AG04450 (cell line): Measurements from ENCODE around the gene MPV17L2. TPM values are rescaled to one million over a fixed set of nuclear protein-coding genes. Genes with fewer than 3 reads are reported as not detected.
"Not testable (repeated sequence)": the region's sequence is repeated elsewhere in the genome, so short reads cannot be mapped to it uniquely, and the experiment has no call there.

Experiments used
- CTCF ChIA-PET: fragments of 300-600, 350-600 bp; formaldehyde crosslinking; extraction: SDS; loops from one replicate; lab custom pipeline; 2022; ENCODE audit warnings: antibody characterized with exemption, inconsistent platforms; lab: Charles Lee
- POLR2A ChIA-PET: fragments of 350-600 bp; formaldehyde crosslinking; extraction: SDS; loops from one replicate; lab custom pipeline; 2021; ENCODE audit warnings: antibody characterized with exemption, inconsistent platforms; lab: Yijun Ruan, JAX
- DNase-seq: peaks from one replicate; pipeline ENCODE4 v3.0.0-alpha.2; 2011; ENCODE audit warnings: low read depth, low spot score
- H3K27ac ChIP-seq: one replicate; pipeline ENCODE4 v1.5.1; 2012; ENCODE audit warnings: low read depth, low read length, control low read depth
- H3K27me3 ChIP-seq: one replicate; pipeline ENCODE4 v1.6.0; 2012; ENCODE audit warnings: low read length; ENCODE audit not compliant: control insufficient read depth, insufficient read depth
- H3K4me3 ChIP-seq: 2 replicates; pipeline ENCODE4 v1.5.1; 2011; ENCODE audit warnings: mild to moderate bottlenecking, low read depth, low read length, control low read depth
- H3K9me3 ChIP-seq: 2 replicates; pipeline ENCODE4 v1.5.1; 2012; ENCODE audit warnings: low read length; ENCODE audit not compliant: control insufficient read depth, insufficient read depth
- polyA plus RNA-seq: library from polyadenylated mRNA; depleted of rRNA; stranded (reverse); fragments of >200 nt; gene quantifications from 2 replicates; pipeline ENCODE4 v1.2.3, GENCODE V29; 2011
- TF ChIP-seq, protein P1 (sequence below): IDR thresholded peaks from 2 replicates; pipeline ENCODE4 v1.5.1; 2011; ENCODE audit warnings: low read depth, low read length, control low read depth, inconsistent platforms

The MPV17L2 gene
- polyA plus RNA-seq, 1 experiment = 8.2 TPM

DNA sequence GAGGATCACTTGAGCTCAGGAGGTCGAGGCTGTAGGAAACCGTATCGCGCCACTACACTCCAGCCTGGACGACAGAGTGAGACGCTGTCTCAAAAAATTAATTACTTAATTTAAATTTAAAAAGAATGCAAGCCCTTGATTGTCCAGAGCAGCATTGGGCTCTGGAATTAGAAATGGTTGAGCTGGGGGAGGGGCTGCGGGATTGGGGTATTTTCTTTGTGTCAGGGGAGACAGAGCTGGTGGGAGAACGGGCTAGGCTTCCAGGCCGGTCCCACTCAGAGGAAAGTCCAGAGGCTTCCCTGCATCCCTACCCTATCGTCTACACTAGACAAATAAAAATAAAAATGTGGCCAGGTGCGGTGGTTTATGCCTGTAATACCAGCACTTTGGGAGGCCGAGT is 13.0 kb downstream of the MPV17L2 start:
- DNase-seq = no peak
- Histone ChIP-seq H3K27ac (peak overlapping the region; percentile 100), H3K4me3 (peak overlapping the region; percentile 71), H3K27me3 (no peaks in the 10 kb centered on the region), H3K9me3 (no peaks in the 10 kb centered on the region; the same call in 1 of the 2 replicates)
- POLR2A ChIA-PET = interaction anchor here (1.3 to 3.6 kb wide), 3 partner anchors 13 to 86 kb away, joined by 3 to 30 read pairs (median 30); partner anchors contain the start of genes JUND and MPV17L2
- CTCF ChIA-PET = interaction anchor here (1.4 to 7.1 kb wide), 4 partner anchors 46 to 123 kb away, joined by 5 to 56 read pairs (median 8); no protein-coding TSS in a partner anchor
- TF ChIP-seq, protein P1, sequence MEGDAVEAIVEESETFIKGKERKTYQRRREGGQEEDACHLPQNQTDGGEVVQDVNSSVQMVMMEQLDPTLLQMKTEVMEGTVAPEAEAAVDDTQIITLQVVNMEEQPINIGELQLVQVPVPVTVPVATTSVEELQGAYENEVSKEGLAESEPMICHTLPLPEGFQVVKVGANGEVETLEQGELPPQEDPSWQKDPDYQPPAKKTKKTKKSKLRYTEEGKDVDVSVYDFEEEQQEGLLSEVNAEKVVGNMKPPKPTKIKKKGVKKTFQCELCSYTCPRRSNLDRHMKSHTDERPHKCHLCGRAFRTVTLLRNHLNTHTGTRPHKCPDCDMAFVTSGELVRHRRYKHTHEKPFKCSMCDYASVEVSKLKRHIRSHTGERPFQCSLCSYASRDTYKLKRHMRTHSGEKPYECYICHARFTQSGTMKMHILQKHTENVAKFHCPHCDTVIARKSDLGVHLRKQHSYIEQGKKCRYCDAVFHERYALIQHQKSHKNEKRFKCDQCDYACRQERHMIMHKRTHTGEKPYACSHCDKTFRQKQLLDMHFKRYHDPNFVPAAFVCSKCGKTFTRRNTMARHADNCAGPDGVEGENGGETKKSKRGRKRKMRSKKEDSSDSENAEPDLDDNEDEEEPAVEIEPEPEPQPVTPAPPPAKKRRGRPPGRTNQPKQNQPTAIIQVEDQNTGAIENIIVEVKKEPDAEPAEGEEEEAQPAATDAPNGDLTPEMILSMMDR = no peak

DNA sequence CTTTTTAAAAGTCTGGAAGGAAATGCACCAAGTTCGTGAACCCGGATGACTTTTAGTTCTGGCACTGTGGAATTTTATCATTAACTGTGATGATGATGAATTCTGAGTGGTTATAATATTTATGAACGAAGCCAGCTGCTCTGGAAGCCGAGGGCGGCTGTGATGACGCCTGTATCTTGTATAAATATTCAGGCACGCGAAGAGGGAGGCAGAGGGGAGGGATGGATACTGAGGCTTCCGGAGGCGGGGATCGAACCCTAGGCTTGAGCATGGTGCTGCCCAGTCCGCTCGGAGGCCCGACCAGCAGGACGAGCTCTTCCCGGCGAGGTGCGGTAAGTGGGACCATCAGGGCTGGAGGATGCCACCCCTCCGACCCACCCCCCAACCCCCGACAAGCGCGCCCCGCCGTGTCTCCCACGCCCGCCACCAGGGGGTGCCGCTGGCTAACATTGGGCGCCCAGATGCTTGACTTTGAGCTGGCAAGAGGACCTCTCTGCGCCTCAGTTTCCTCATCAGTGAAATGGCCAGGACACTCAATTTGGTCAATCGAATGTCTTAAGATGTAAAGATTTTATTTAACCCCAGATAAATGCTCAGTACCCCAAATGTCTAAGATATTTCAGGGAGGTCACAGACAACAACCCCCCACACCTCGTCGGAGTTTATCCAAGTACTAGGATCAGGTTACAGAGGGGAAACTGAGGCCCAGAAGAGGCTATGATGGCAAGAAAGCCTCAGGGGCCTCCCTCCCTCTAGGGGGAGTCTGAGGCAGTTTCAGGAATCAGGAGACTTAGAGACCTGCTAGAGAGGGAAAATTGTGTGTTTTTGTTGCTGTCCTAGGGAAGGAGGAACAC is 15.3 kb downstream of the MPV17L2 start:
- peak overlapping the region; percentile 87 for H3K27ac ChIP-seq
- DNase-seq = peak; percentile 65
- CTCF ChIA-PET = interaction anchor here (0.5 to 3.8 kb wide), 24 partner anchors 10 to 939 kb away, joined by 3 to 48 read pairs (median 4); a partner anchor contains a TSS
- POLR2A ChIA-PET = interaction anchor here (0.7 to 1.2 kb wide), 4 partner anchors 16 to 578 kb away, joined by 3 to 6 read pairs (median 4); partner anchors contain the start of gene JUND
- no peaks in the 10 kb centered on the region; the same call in 1 of the 2 replicates for H3K9me3 ChIP-seq
- TF ChIP-seq, protein P1 = peak; percentile 41
- H3K4me3 ChIP-seq = peak overlapping the region; percentile 46
- no peaks in the 10 kb centered on the region for H3K27me3 ChIP-seq

DNA sequence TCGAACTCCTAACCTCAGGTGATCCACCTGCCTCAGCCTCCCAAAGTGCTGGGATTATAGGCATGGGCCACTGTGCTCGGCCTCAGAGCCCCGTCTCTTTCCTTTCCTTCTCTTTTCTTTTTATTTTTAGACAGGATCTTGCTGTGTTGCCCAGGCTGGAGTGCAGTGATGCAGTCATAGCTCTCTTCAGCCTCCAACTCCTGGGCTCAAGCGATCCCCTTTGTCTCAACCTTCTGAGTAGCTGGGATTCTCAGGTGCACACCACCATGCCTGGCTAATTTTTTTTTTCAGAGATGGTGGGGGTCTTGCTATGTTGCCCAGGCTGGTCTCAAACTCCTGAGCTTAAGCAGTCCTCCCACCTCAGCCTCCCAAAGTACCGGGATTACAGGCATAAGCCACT is 16.9 kb downstream of the MPV17L2 start:
- H3K4me3 ChIP-seq, DNase-seq, H3K9me3 ChIP-seq, H3K27me3 ChIP-seq, H3K27ac ChIP-seq: not testable (repeated sequence)
- CTCF ChIA-PET = interaction anchor here (3.8 kb wide), 1 partner anchor 43 kb away, joined by 48 read pairs; a partner anchor contains a TSS
- POLR2A ChIA-PET = interaction anchor here (0.7 to 1.5 kb wide), 2 partner anchors 12 to 72 kb away, joined by 3 to 4 read pairs; partner anchors contain the start of gene JUND

DNA sequence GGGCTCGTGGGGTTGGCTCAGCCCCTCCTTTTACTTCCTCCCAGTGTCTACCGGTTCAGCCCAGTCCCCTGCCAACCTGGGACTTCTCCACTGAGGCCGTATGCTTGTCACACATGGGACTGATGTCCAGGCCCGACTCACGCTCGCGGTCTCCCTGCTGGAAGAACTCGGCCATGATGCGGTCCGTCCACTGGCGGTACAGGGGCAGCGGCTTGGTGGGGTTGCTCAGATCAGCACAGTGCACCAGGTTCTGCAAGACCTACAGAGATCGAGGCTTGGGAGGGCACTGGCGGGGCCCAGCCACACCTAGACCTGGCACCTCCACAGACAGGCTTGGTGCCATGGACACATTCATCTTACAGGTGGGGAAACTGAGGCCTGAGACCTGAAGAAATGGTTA is 18.7 kb downstream of the MPV17L2 start:
- Histone ChIP-seq H3K27ac (no peak overlapping the region), H3K4me3 (no peak overlapping the region), H3K9me3 (no peaks in the 10 kb centered on the region), H3K27me3 (no peaks in the 10 kb centered on the region)
- no peak for DNase-seq
- TF ChIP-seq, protein P1 = no peak
- ChIA-PET POLR2A (interaction anchor here (0.7 kb wide), 1 partner anchor 35 kb away, joined by 4 read pairs; no protein-coding TSS in a partner anchor), CTCF (no interaction called here)

DNA sequence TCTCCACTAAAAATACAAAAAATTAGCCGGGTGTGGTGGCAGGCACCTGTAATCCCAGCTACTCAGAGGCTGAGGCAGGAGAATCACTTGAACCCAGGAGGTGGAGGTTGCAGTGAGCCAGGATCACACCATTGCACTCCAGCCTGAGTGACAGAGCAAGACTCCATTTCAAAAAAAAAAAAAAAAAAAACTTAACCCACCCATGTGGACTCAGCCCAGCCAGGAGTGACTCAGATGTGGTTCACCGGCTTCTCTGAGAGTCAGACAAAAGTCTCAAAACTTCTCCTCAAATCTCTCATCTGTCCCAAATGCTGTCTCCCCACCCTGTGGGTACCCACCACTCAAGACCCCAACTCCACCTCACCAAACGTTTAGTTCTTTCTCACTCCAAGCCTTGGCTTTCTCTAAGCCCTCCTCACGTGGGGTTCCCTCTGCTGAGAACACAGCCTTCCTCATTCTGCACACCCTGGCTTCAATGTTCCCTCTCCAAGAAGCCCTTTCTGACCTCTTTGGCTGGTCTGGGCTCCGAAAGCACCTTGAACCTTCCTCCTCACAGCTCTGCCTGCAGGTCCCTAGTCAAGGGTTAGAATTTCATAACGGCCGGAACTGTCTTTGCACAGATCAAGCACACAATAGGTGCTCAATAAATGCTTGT is 21.9 kb downstream of the MPV17L2 start:
- POLR2A ChIA-PET = no interaction called here
- CTCF ChIA-PET = no interaction called here
- Histone ChIP-seq H3K27me3 (no peaks in the 10 kb centered on the region), H3K4me3 (no peak overlapping the region), H3K27ac (peak overlapping the region; percentile 21), H3K9me3 (no peaks in the 10 kb centered on the region; the same call in 1 of the 2 replicates)
- TF ChIP-seq, protein P1 = no peak
- no peak for DNase-seq
